ENCODE measurements around the gene SLC12A5.

The SLC12A5 gene

GRCh38 chr20:46104262-46104661 is 75.2 kb downstream of the SLC12A5 start:
- DNase-seq (ENCODE audit: low spot score): no peak
- no peak for FAIRE-seq

- no peak for FAIRE-seq
Observed at GRCh38 chr20:46107061-46107460, 78.0 kb downstream of the SLC12A5 start.

GRCh38 chr20:46108435-46108841 is 79.4 kb downstream of the SLC12A5 start:
- FAIRE-seq (no peak), DNase-seq (ENCODE audit: low spot score) (no peak)

More at GRCh38 chr20:46107061-46107460, 78.0 kb downstream of the SLC12A5 start:
- no peak for DNase-seq (ENCODE audit: low spot score)

- FAIRE-seq (no peak), DNase-seq (ENCODE audit: low spot score) (no peak)
Observed at GRCh38 chr20:46108976-46109375, 80.0 kb downstream of the SLC12A5 start.

All from RCC 7860 (cell line).